Measurements from ENCODE around the gene VSIG10L2. TPM values are rescaled to one million over a fixed set of nuclear protein-coding genes. Genes with fewer than 3 reads are reported as not detected.

The VSIG10L2 gene
- total and polyA plus RNA-seq, 2 experiments from 2014 or later: not detected

DNA sequence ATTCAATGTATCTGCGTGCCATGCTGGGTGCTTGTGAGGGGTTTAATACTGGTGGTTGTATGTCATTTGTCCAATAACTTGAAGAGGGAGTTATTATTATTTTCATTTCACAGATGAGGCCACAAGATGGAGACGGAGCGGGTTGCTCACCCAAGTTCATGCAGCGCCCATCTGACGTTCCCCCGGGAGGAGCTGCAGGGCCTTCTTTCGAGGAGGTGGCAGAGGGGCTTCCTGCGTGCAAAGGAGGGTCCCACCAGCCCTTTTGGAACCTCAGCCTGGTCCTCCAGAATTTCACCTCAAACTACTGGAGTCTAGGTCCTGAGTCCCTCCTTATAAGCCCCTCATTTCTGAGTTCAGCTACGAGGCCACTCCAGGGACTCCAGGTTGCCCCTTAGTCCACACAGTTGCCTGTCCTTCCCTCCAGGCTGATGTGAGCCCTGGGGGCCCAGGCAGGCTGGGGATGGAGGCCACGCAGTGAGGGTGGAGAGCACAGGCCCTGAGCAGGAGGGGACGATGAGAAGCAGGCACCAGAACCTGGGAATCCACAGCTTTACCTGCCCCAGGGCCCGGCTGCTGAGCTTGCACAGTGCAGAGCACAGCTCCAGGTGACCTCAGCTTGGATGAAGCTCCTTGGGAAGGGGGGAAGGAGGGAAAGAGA lies 2.9 kb upstream of the VSIG10L2 start:
- DNase-seq: no peak
- WGBS, 2 experiments (ENCODE audit: low coverage in 1 of 2, low lambda C conversion rate in 2 of 2, missing lambda C conversion rate in 2 of 2): 71 to 78% methylated on average over 12 of the region's 12 CpGs
- Histone ChIP-seq H3K9me3 (ENCODE audit: low read depth) (no peaks in the 10 kb centered on the region), H3K36me3 (ENCODE audit: low read depth) (no peaks in the 10 kb centered on the region), H3K27ac (no peak overlapping the region), H3K9me2 (ENCODE audit: insufficient read depth) (no peaks in the 10 kb centered on the region), H4K20me1 (ENCODE audit: insufficient read depth) (no peaks in the 10 kb centered on the region), H3K4me1 (ENCODE audit: insufficient read depth) (no peaks in the 10 kb centered on the region), H3K4me3 (no peak overlapping the region), H3K9ac (no peak overlapping the region), H2AFZ (no peak overlapping the region), H3F3A (ENCODE audit: insufficient read depth) (no peaks in the 10 kb centered on the region), H3K27me3 (replicated peaks; ENCODE audit: insufficient read depth) (no peaks in the 10 kb centered on the region; the same call in 1 of the 2 replicates), H3K4me2 (ENCODE audit: unreplicated experiment) (no peak overlapping the region), H3K79me2 (ENCODE audit: insufficient read depth) (no peaks in the 10 kb centered on the region)
- no peak for TF ChIP-seq EZH2 (IDR thresholded peaks at IDR 0.05; ENCODE audit: insufficient read depth, poor library complexity, severe bottlenecking)
- TF ChIP-seq EZH2phosphoT487 (IDR thresholded peaks at IDR 0.05; ENCODE audit: insufficient read depth, low read depth): no peak
- in situ Hi-C loops (cut with MboI): no loop called here

DNA sequence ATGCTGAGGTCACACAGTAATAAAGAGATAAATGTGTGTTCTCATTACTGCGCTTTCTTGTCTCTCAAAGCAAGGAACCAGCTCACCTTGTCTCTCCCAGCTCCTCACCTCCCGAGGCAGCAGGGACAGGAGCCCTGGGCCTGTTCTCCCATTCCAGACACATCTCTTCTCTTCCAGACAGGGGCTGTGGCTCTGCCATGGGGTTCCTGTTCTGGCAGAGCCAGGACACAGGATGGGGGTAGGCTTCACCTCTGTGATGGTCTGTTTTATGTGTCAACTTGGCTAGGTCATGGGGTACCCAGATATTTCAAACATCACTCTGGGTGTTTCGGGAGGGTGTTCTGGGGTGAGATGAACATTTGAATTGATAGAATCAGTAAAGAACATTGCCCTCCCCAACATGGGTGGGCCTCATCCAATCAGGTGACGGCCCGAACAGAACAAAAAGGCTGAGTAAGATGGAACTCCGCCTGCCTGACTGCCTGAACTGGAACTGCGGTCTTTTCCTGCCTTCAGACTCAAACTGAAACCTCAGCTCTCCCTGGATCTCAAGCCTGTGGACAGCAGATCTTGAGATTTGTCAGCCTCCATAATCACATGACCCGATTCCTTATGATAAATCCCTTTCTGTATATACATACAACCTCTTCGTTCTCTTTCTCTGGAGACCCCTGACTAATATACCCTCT lies 2.0 kb upstream of the VSIG10L2 start:
- H3K79me2 ChIP-seq (ENCODE audit: insufficient read depth): no peaks in the 10 kb centered on the region
- H3K9ac ChIP-seq: no peak overlapping the region
- no peak for DNase-seq
- no peak overlapping the region for H3K27ac ChIP-seq
- 91 to 92% methylated on average over 9 of the region's 9 CpGs for WGBS, 2 experiments (ENCODE audit: low coverage in 1 of 2, low lambda C conversion rate in 2 of 2, missing lambda C conversion rate in 2 of 2)
- no peaks in the 10 kb centered on the region for H4K20me1 ChIP-seq (ENCODE audit: insufficient read depth)
- H3K4me1 ChIP-seq (ENCODE audit: insufficient read depth): no peaks in the 10 kb centered on the region
- H3K4me2 ChIP-seq (ENCODE audit: unreplicated experiment): no peak overlapping the region
- H3K4me3 ChIP-seq: no peak overlapping the region
- H3K9me2 ChIP-seq (ENCODE audit: insufficient read depth): no peaks in the 10 kb centered on the region
- H3K36me3 ChIP-seq (ENCODE audit: low read depth): no peaks in the 10 kb centered on the region
- H3K27me3 ChIP-seq (replicated peaks; ENCODE audit: insufficient read depth): no peaks in the 10 kb centered on the region; the same call in 1 of the 2 replicates
- no peaks in the 10 kb centered on the region for H3F3A ChIP-seq (ENCODE audit: insufficient read depth)
- in situ Hi-C loops (cut with MboI): no loop called here
- TF ChIP-seq EZH2 (IDR thresholded peaks at IDR 0.05; ENCODE audit: insufficient read depth, poor library complexity, severe bottlenecking) (no peak), EZH2phosphoT487 (IDR thresholded peaks at IDR 0.05; ENCODE audit: insufficient read depth, low read depth) (no peak)
- no peaks in the 10 kb centered on the region for H3K9me3 ChIP-seq (ENCODE audit: low read depth)
- H2AFZ ChIP-seq: no peak overlapping the region

DNA sequence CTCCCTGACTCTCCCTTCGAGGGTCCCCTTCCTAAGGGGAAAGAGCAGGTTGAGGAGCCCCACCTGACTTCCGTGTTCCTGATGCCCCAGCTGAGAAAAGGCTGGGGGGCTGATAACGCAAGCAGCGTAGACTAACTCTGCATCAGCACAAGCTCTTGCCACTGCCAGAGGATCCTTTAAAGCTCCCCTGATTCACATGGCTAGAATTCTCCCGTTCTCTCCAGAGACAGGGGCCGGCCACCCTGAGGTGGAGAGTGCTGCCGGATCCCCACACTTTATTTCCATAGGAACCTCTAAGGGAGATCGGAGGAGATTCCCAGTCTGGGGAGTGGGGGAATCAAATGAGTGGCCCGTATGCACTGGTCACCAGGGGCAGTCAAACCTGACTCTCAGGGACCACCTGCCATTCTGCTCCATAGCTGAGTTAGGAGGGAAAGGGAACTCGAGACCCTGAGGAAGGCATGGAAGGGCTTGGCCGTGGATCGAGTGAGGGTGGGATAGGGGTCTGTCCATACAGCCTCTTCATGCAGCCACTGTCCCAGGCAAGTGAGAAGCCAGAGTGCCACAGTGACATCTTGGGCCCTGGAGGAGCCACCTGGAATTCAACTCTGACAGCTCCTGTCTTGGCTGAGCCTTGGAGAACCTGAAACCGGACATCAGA lies 1.4 kb upstream of the VSIG10L2 start:
- Histone ChIP-seq H3K36me3 (ENCODE audit: low read depth) (no peaks in the 10 kb centered on the region), H3K27ac (no peak overlapping the region), H4K20me1 (ENCODE audit: insufficient read depth) (no peaks in the 10 kb centered on the region), H3K9me3 (ENCODE audit: low read depth) (no peaks in the 10 kb centered on the region), H3K4me1 (ENCODE audit: insufficient read depth) (no peaks in the 10 kb centered on the region), H3K4me2 (ENCODE audit: unreplicated experiment) (no peak overlapping the region), H2AFZ (no peak overlapping the region), H3K9me2 (ENCODE audit: insufficient read depth) (no peaks in the 10 kb centered on the region), H3K4me3 (no peak overlapping the region), H3F3A (ENCODE audit: insufficient read depth) (no peaks in the 10 kb centered on the region), H3K9ac (no peak overlapping the region), H3K27me3 (replicated peaks; ENCODE audit: insufficient read depth) (no peaks in the 10 kb centered on the region; the same call in 1 of the 2 replicates), H3K79me2 (ENCODE audit: insufficient read depth) (no peaks in the 10 kb centered on the region)
- TF ChIP-seq EZH2phosphoT487 (IDR thresholded peaks at IDR 0.05; ENCODE audit: insufficient read depth, low read depth) (no peak), EZH2 (IDR thresholded peaks at IDR 0.05; ENCODE audit: insufficient read depth, poor library complexity, severe bottlenecking) (no peak)
- in situ Hi-C loops (cut with MboI): no loop called here
- 72 to 75% methylated on average over 13 of the region's 13 CpGs for WGBS, 2 experiments (ENCODE audit: low coverage in 1 of 2, low lambda C conversion rate in 2 of 2, missing lambda C conversion rate in 2 of 2)
- DNase-seq: no peak

DNA sequence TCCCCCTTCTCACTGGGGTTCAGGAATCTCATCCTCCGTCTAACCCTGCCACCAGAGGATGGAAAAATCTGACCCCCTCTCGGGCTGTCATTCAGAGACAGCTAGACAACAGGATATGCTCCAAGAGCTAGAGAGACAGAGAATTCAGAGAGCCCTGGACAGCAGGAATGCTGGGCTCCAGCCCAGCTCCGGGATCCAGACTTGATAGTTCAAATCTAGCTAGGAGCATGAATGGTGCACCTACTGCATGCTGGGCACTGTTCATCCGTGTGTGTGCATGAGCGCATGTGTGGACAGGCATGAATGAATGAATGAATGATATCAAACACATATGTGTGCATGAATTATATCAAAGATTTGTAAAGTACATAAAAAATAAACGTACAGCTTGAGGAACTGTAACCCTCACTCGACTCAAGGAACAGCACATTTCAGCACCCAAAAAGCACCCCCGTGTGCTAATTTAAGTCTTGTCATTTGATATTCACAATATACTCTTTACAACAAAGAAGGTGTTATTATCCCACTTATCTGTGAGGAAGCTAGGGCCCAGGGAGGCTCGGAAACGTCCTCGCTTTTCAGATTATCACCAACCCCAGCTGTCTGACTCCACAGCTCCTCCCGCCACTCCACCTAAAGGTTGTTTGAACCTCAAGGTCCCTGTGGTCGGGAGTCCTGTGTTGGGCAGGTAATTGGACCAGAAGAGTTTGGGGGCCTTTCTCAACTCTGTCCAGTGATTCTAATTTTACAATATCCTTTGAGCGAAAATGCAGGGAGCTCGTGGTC lies 640 bp upstream of the VSIG10L2 start:
- Histone ChIP-seq H3K79me2 (ENCODE audit: insufficient read depth) (no peaks in the 10 kb centered on the region), H3K9me2 (ENCODE audit: insufficient read depth) (no peaks in the 10 kb centered on the region), H3F3A (ENCODE audit: insufficient read depth) (no peaks in the 10 kb centered on the region), H2AFZ (no peak overlapping the region), H3K27ac (no peak overlapping the region), H3K9me3 (ENCODE audit: low read depth) (no peaks in the 10 kb centered on the region), H3K4me3 (no peak overlapping the region), H3K4me2 (ENCODE audit: unreplicated experiment) (no peak overlapping the region), H3K9ac (no peak overlapping the region), H3K36me3 (ENCODE audit: low read depth) (no peaks in the 10 kb centered on the region), H3K27me3 (replicated peaks; ENCODE audit: insufficient read depth) (no peaks in the 10 kb centered on the region; the same call in 1 of the 2 replicates), H4K20me1 (ENCODE audit: insufficient read depth) (no peaks in the 10 kb centered on the region), H3K4me1 (ENCODE audit: insufficient read depth) (no peaks in the 10 kb centered on the region)
- TF ChIP-seq EZH2phosphoT487 (IDR thresholded peaks at IDR 0.05; ENCODE audit: insufficient read depth, low read depth): no peak
- TF ChIP-seq EZH2 (IDR thresholded peaks at IDR 0.05; ENCODE audit: insufficient read depth, poor library complexity, severe bottlenecking): no peak
- in situ Hi-C loops (cut with MboI): no loop called here
- no peak for DNase-seq
- WGBS, 2 experiments (ENCODE audit: low coverage in 1 of 2, low lambda C conversion rate in 2 of 2, missing lambda C conversion rate in 2 of 2): 67 to 70% methylated on average over 15 of the region's 15 CpGs

Measured in GM23248 (cell line).